SIG-M5 (cell line): ENCODE data around the gene UBE3D.
"Not testable (repeated sequence)": the region's sequence is repeated elsewhere in the genome, so short reads cannot be mapped to it uniquely, and the experiment has no call there.

Experiments
- DNase-seq: peaks from one replicate; lab custom pipeline; 2025; lab: John Stamatoyannopoulos, UW

UBE3D gene

GRCh38 chr6:83055366-83055964, 10.2 kb downstream of the UBE3D start:
- no peak for DNase-seq

GRCh38 chr6:83053678-83054077, 12.0 kb downstream of the UBE3D start:
- no peak for DNase-seq

GRCh38 chr6:83051377-83052172, 14.1 kb downstream of the UBE3D start:
- no peak for DNase-seq

DNA sequence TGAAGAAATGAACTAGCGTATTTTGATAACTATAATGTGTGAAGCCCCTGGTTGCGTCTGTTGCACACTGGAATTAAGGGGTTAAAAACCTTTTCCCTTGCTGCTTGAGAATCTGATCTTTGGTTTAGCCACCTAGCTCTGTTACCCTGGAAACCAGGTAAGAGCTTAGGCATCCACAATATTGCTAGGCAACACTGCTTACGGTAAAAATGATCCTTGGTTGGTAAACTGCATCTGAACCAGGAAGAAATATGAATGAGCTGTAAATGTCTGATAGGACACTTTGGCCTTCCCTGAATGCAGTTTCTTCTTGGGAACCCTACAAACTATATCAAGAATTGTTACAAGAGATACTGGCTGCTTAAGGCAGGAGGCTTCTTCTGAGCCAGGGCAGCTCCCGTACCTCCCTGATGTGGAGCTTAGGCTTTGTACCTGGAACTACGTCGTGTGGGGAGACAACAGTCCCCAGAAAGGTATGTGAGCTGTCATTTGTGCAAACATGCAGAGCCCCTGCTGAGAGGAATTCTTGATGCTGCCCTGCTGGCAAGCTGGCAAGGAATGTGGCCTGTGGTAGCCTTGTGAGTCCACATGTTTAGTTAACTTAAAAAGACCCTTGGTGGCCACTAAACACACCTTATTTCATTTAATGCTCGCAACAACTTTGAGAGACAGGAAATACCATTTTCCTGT, 18.4 kb downstream of the UBE3D start:
- no peak for DNase-seq

DNA sequence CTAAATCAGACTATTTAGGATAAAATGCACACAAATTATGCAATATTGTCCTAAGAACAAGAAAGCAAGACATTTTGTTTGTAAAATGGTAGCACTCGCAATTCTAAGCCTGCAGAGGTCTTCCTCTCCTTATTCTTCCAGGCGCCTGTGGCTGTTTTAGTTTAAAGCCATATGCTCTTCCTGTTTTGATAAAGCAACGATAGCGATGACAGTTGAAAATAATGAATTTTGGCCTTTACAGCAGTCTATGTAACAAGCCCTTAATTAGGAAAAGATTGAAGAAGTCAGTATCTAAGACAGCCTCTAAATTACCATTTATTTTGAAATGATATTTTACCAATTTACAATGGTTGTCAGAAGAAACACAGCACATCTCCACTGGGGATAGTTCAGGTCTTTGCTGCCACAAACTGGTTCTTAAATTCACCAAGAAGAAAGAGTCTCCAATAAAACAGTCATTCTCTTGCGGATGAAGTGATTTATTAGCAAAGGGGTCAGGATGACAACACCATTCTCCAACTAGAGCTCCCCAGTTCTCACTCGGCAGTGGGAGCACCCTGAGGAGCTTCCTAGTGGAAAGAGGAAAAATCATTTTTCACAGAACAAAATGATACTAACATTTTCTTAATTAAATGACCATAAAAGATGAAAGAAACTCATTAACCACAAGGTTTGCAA, 21.4 kb downstream of the UBE3D start:
- DNase-seq: no peak

GRCh38 chr6:83042467-83043053, 23.1 kb downstream of the UBE3D start:
- DNase-seq: no peak

DNA sequence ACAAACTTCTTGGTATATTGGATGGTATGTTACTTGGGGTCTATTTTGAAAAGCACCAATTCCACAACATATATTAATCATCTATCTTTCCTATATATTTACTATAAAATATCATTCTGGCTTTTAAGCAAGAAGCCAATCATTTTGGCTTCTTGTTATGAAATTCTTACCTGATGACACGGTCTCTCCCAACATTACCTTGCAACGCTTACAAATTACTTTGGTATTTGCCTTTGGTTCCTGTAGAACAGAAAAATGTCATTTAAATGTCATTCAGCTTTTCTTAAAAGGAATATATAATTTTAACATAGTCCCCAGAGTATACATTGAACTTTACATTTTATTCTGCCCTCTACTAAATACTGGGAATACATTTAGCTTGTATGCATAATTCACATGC, 27.4 kb downstream of the UBE3D start:
- DNase-seq: no peak

DNA sequence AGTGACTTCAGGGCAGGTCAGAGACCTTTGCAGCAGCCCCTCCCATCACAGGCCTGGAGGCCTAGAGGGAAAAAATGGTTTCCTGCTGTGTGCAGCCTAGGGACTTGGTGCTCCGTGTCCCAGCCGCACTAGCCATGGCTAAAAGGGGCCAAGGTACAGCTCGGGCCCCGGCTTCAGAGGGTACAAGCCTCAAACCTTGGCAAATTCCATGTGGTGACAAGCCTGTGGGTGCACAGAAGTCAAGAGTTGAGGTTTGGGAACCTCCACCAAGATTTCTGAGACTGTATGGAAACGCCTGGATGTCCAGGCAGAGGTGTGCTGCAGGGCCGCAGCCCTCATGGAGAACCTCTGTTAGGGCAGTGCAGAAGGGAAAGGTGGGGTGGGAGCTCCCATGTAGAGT, 34.0 kb downstream of the UBE3D start:
- no peak for DNase-seq

DNA sequence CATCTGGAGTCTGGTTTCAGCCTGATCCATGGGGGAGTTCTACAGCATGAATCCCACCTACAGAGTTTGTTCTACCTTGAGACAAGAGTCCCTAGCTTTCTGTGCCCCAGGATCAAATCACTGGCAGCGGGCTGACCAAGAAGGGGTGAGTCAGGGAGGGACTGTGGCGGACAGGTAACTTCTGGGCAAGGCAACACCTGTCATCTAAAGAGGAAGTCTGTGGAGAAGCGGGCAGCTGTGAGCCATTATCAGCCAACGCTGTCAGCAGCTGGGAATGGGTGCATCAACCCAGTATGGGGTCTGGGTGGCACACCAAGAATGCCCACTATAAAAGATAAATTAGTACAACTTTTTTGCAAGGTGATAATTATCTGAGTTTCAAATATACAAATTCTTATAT, 45.9 kb downstream of the UBE3D start:
- DNase-seq: no peak

- DNase-seq: not testable (repeated sequence)
Measured at GRCh38 chr6:83011131-83011530, 54.5 kb downstream of the UBE3D start.

GRCh38 chr6:83008626-83009025, 57.0 kb downstream of the UBE3D start:
- no peak for DNase-seq

- no peak for DNase-seq
Measured at GRCh38 chr6:83006270-83006905, 59.3 kb downstream of the UBE3D start.

DNA sequence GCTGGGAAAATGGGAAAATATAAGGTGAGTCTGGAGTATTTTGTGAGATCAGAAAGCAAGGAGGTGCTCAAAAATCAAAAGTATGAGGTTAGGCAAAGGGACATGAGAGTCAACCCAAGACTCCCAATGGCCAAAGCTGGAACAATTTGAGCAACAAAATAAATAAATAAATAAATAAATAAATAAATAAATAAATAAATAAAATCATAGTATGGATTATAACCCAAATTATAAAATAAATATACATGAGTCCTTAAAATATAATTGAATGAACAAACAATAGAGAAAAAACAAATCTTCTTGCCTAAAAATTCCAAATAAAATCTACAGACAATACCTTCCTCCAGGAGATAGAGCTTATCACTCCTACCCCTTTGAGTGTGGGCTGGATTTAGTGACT, 69.5 kb downstream of the UBE3D start:
- no peak for DNase-seq

GRCh38 chr6:82995066-82995465, 70.6 kb downstream of the UBE3D start:
- DNase-seq: no peak

DNA sequence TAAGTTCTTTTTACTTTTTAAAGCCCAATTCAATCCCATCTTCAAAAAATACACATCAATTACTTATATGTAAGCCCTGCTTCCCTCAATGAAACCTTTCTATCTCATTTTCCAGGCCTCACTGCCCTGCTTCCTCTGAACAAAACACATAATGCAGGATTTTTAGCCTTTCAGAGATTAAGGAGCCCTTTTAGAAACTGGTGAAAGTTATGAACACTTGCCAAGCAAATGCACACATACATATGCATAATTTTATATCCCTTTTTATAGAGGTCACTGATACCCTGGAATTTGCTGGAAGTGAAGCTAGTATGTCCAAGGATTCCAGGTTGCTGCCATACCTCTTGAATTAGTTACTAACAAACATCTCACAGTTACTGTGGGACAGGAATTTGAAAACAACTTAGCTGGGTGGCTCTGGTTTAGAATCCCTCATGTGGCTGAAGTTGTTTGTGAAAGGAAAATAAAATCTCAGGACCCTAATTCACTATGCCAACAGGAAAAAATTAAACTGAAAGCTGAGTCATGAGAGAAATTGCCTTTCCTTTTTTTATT, 75.8 kb downstream of the UBE3D start:
- DNase-seq: no peak

- no peak for DNase-seq
Measured at GRCh38 chr6:82988930-82989351, 76.7 kb downstream of the UBE3D start.

DNA sequence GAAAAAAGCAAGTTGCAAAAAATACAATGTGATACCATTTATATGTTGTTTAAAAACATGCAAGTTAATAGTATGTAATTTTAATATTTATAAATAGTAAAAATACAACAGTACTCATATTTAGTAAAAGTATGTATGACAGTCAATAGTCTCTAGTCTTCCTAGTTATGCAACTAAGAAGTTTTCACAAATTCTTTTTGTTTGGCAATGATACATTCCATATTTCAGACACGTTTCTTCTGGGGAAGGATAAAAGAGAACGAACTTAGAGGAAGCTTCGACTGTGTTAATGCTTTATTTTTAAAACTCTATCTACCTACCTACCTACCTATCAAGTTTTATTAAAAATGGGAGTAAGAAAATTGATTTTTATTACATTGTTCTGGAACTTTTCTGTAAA, 77.7 kb downstream of the UBE3D start:
- DNase-seq: no peak

DNA sequence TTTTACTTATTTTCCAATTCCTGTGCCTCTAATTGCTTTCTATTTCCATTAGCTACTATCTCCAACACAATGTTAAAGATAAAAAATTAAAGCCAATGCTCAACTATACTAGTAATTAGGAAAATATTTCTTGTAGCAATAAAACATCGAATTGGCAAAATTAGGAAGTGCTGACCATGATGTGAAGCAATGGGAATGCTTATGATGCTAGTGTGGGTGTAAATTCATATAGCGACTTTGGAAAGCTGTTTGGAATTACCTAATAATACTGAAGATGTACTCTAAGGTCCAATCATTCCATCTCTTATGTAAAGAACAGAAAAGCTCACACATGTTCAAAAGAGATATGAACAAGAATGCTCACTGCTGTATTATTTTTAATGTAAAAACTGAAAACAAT, 78.2 kb downstream of the UBE3D start:
- no peak for DNase-seq

- no peak for DNase-seq
Measured at GRCh38 chr6:82984720-82985119, 80.9 kb downstream of the UBE3D start.

- no peak for DNase-seq
Measured at GRCh38 chr6:82980086-82980485, 85.6 kb downstream of the UBE3D start.

GRCh38 chr6:82979657-82980056, 86.0 kb downstream of the UBE3D start:
- DNase-seq: no peak
